Testis (tissue), 2 donors: ENCODE results near the gene TRUB1.
"Not testable (repeated sequence)": the region's sequence is repeated elsewhere in the genome, so short reads cannot be mapped to it uniquely, and the experiment has no call there.

ENCODE experiments used
- POLR2A ChIP-seq: fragments of 450-650 bp; IDR thresholded peaks from one replicate; pipeline ENCODE4 v1.6.1; 2017; ENCODE audit warnings: antibody characterized with exemption, mild to moderate bottlenecking, moderate library complexity
- TF ChIP-seq, protein P1 (sequence below), 3 experiments: fragments of 450-650 bp in 2 of 3; fragments of 200-600 bp in 1 of 3; sonication (generic) in 1 of 3; IDR thresholded peaks; one replicate each; pipeline ENCODE4 v1.5.1; 2016 to 2019; ENCODE audit warnings: antibody characterized with exemption in 3 of 3, mild to moderate bottlenecking in 2 of 3, moderate library complexity in 1 of 3

- TF ChIP-seq, protein P1, sequence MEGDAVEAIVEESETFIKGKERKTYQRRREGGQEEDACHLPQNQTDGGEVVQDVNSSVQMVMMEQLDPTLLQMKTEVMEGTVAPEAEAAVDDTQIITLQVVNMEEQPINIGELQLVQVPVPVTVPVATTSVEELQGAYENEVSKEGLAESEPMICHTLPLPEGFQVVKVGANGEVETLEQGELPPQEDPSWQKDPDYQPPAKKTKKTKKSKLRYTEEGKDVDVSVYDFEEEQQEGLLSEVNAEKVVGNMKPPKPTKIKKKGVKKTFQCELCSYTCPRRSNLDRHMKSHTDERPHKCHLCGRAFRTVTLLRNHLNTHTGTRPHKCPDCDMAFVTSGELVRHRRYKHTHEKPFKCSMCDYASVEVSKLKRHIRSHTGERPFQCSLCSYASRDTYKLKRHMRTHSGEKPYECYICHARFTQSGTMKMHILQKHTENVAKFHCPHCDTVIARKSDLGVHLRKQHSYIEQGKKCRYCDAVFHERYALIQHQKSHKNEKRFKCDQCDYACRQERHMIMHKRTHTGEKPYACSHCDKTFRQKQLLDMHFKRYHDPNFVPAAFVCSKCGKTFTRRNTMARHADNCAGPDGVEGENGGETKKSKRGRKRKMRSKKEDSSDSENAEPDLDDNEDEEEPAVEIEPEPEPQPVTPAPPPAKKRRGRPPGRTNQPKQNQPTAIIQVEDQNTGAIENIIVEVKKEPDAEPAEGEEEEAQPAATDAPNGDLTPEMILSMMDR (IDR thresholded peaks at IDR 0.05), result not testable (repeated sequence)
- not testable (repeated sequence) for TF ChIP-seq POLR2A
These were observed 4.0 kb upstream of the TRUB1 start for GRCh38 chr10:114933995-114934394.
